ENCODE data around the gene ME1. TPM values are rescaled to one million over a fixed set of nuclear protein-coding genes. Genes with fewer than 3 reads are reported as not detected.

The ME1 gene
- total and polyA plus RNA-seq, 9 of the 15 experiments (the other 6 are each of a cell fraction or from before 2014, with no cell fraction given), result 3.2 to 10.4 (median 5.5) TPM

- TF ChIP-seq MCM5 (IDR thresholded peaks at IDR 0.05; ENCODE audit: low read depth), result no peak
- TF ChIP-seq ZNF143 (CRISPR knock-in tag; IDR thresholded peaks at IDR 0.05), result no peak
- TF ChIP-seq ADNP (tag; IDR thresholded peaks at IDR 0.05), result no peak
Observed at GRCh38 chr6:83220121-83220520, 210.7 kb downstream of the ME1 start (continued).

DNA sequence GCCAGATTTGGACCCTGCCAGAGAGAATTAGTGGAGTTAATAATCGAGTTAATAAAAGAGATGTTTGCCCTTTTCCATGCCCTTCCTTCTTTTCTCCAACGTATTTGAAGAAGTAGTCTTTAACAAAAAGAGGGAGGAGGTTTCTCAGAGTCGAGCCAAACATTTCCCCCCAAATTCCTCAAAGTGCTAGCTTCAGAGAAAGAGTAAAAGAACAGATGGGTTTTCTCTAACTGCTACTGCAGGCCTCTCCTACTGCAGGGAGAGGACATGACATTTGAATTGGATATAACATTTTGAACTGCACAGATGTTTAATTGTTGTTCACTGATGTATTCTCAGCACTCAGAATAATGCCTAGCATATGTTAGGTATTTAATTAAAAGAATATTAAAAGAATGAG is 212.2 kb downstream of the ME1 start:
- H3K36me3 ChIP-seq (ENCODE audit: control insufficient read depth, insufficient read depth, low read length), result no peaks in the 10 kb centered on the region
- in situ Hi-C loops (cut with MboI) (no loop called here), intact Hi-C loops (cut with micrococcal nuclease) (loop anchor here (10.0 kb wide), 1 partner anchor 944 kb away; no protein-coding TSS in a partner anchor)
- no peak overlapping the region for H3K27ac ChIP-seq (ENCODE audit: extremely low read depth, low read depth, low read length)
- H2AFZ ChIP-seq (ENCODE audit: low read depth, low read length), result no peak overlapping the region
- ChIA-PET POLR2A (no interaction called here), CTCF (ENCODE audit: low intra/inter-chr PET ratio) (no interaction called here)
- WGBS (ENCODE audit: insufficient coverage, low coverage, missing lambda C conversion rate), result 12% methylated on average over 3 of the region's 3 CpGs
- H4K20me1 ChIP-seq (replicated peaks; ENCODE audit: control insufficient read depth, insufficient read depth, low read length), result no peaks in the 10 kb centered on the region
- H3K9ac ChIP-seq (ENCODE audit: insufficient read depth in 1 of 2, low read depth in 2 of 2, low read length in 2 of 2), result no peak overlapping the region
- TF ChIP-seq THRAP3 (IDR thresholded peaks at IDR 0.05; ENCODE audit: borderline replicate concordance) (no peak), C11orf30 (IDR thresholded peaks at IDR 0.05; ENCODE audit: low read depth) (no peak), ARID1B (IDR thresholded peaks at IDR 0.05) (no peak), CAMTA2 (CRISPR knock-in tag; conservative IDR thresholded peaks at IDR 0.05) (no peak), ELK3 (CRISPR knock-in tag; IDR thresholded peaks at IDR 0.05) (no peak), SRSF7 (optimal IDR thresholded peaks at IDR 0.05; ENCODE audit: low read depth, low read length) (no peak), MCM5 (IDR thresholded peaks at IDR 0.05; ENCODE audit: low read depth) (no peak), CREB1 (IDR thresholded peaks at IDR 0.05) (no peak), CREB1 (CRISPR knock-in tag; IDR thresholded peaks at IDR 0.05) (no peak), KLF10 (CRISPR knock-in tag; IDR thresholded peaks at IDR 0.05) (no peak), ELF1 (tag; IDR thresholded peaks at IDR 0.05) (no peak), LEF1 (IDR thresholded peaks at IDR 0.05) (no peak), GTF2A2 (tag; IDR thresholded peaks at IDR 0.05) (no peak), PTTG1 (tag; IDR thresholded peaks at IDR 0.05; ENCODE audit: low read depth) (no peak)
- TF ChIP-seq, protein P1, sequence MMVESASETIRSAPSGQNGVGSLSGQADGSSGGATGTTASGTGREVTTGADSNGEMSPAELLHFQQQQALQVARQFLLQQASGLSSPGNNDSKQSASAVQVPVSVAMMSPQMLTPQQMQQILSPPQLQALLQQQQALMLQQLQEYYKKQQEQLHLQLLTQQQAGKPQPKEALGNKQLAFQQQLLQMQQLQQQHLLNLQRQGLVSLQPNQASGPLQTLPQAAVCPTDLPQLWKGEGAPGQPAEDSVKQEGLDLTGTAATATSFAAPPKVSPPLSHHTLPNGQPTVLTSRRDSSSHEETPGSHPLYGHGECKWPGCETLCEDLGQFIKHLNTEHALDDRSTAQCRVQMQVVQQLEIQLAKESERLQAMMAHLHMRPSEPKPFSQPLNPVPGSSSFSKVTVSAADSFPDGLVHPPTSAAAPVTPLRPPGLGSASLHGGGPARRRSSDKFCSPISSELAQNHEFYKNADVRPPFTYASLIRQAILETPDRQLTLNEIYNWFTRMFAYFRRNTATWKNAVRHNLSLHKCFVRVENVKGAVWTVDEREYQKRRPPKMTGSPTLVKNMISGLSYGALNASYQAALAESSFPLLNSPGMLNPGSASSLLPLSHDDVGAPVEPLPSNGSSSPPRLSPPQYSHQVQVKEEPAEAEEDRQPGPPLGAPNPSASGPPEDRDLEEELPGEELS (CRISPR knock-in tag; IDR thresholded peaks at IDR 0.05; ENCODE audit: borderline replicate concordance), result no peak
- H3K4me2 ChIP-seq (ENCODE audit: insufficient read depth, low read length), result no peak overlapping the region
- no peak for ATAC-seq
- H3K4me1 ChIP-seq (replicated peaks in 1 of 2; ENCODE audit: control insufficient read depth in 2 of 2, insufficient read depth in 2 of 2, low read length in 2 of 2), result no peaks in the 10 kb centered on the region
- FAIRE-seq, result no peak
- DNase-seq (ENCODE audit: extremely low read depth in 1 of 4, low spot score in 3 of 4), result no peak
- H3K79me2 ChIP-seq (ENCODE audit: control insufficient read depth, insufficient read depth, low read length), result no peaks in the 10 kb centered on the region
- H3K4me3 ChIP-seq, result no peak overlapping the region
- no peaks in the 10 kb centered on the region for H3K27me3 ChIP-seq (ENCODE audit: control insufficient read depth in 2 of 2, insufficient read depth in 2 of 2, low read length in 2 of 2)
- BruUV-seq (replicated peaks), result no TSS peak
- H3K9me3 ChIP-seq (replicated peaks; ENCODE audit: control insufficient read depth, insufficient read depth, low read depth, low read length), result no peaks in the 10 kb centered on the region
- no peaks in the 10 kb centered on the region for H3K9me1 ChIP-seq (ENCODE audit: control insufficient read depth, insufficient read depth, low read length)

Data from K562 (cell line).